ACC112 (cell line): ENCODE data around the gene CYTH1.

Experiments used
- H2AFZ ChIP-seq: fragments of 200-600 bp; sonication (generic); one replicate; pipeline ENCODE4 v1.6.0; 2017; ENCODE audit warnings: antibody characterized with exemption, low read length; ENCODE audit not compliant: unreplicated experiment
- H3K27ac ChIP-seq: fragments of 200-600 bp; sonication (generic); 2 replicates; pipeline ENCODE4 v1.5.1; 2014; ENCODE audit warnings: low read depth, mild to moderate bottlenecking, antibody characterized with exemption, low read length, moderate library complexity
- H3K27me3 ChIP-seq: fragments of 200-600 bp; sonication (generic); 2 replicates; pipeline ENCODE4 v1.6.1; 2014; ENCODE audit warnings: mild to moderate bottlenecking, antibody characterized with exemption, low read length, moderate library complexity, mixed read lengths; ENCODE audit not compliant: insufficient read depth
- H3K36me3 ChIP-seq: fragments of 200-600 bp; sonication (generic); 2 replicates; pipeline ENCODE4 v1.6.1; 2016; ENCODE audit warnings: mild to moderate bottlenecking, antibody characterized with exemption, low read length, moderate library complexity, mixed read lengths; ENCODE audit not compliant: insufficient read depth
- H3K4me1 ChIP-seq: fragments of 200-600 bp; sonication (generic); one replicate; pipeline ENCODE4 v1.6.1; 2016; ENCODE audit warnings: low read length, mixed read lengths; ENCODE audit not compliant: insufficient read depth, unreplicated experiment, control insufficient read depth
- H3K4me3 ChIP-seq: fragments of 200-600 bp; sonication (generic); 2 replicates; pipeline ENCODE4 v1.5.1; 2014; ENCODE audit warnings: mild to moderate bottlenecking, low read depth, low read length
- H3K79me2 ChIP-seq: fragments of 200-600 bp; sonication (generic); one replicate; pipeline ENCODE4 v1.6.0; 2016; ENCODE audit warnings: low read length; ENCODE audit not compliant: control insufficient read depth, unreplicated experiment, insufficient read depth

CYTH1 gene

DNA sequence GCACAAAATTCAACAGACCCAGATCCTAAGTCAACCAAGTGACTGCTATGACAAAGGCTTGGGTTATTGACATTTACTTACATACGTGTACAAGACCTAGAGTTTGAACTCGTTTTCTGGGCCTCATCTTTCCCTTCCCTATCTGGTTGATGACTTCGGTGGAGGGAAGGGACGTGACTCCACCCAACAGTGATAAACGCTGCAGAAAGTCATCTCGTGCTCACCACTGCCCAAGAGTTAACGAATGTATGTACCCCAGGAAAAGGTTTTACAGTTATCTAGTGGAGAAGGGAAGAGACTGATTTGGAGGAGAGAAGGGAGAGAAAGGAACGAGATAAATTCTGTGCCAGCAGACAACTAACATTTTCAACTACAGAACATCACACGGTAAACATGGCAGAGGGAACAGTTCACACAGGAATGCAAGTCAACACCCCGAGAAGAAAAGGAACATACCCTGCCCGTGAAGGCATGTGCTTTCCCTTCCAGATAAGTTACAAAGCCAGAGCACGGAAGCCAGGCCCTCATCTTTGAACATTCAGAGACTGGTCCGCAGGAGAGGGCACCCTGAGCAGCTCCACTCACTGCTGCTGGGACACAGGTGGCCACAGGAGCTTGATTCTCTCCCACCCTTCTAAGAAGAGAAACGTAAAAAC, 13.9 kb upstream of the CYTH1 start:
- Histone ChIP-seq H3K36me3 (peaks cover 23% of the 10 kb centered on the region; the same call in 1 of the 2 replicates), H3K4me1 (peaks cover 4% of the 10 kb centered on the region), H3K4me3 (no peak overlapping the region), H2AFZ (no peak overlapping the region), H3K79me2 (no peaks in the 10 kb centered on the region), H3K27me3 (no peaks in the 10 kb centered on the region), H3K27ac (no peak overlapping the region)

DNA sequence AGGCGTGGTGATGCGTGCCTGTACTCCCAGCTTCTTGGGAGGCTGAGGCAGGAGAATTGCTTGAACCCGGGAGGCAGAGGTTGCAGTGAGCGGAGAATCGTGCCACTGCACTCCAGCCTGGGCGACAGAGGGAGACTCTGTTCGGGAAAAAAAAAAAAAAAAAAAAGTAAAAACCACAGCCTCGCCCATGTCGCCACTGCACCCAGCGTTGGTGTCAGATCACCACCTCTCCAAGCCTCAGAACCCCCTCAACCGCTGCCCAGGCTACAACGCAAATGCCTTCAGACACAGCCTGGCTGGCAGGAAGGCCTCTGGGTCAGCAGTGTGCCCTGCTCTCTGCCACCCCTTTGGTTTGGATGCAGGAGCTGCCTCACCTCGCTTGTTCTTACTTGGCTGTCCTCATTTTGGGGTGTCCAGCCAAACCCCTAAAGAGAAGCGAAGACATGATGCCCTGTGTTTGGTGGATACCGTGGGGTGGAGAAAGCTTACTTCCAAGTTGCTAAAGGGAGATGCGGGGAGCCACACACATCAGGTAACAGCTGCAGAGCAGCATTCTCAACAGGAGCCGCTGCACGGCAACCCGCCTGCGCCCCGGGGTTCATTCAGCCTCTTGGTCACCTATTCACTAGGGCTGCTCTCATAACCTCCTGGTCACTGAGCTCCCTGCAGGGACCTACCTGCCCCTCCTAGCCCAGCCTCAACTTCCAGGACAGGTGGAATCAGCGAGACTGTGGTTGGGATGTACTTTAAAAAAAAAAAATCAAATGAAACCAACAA, 13.0 kb upstream of the CYTH1 start:
- Histone ChIP-seq H3K36me3 (peaks cover 23% of the 10 kb centered on the region; the same call in 1 of the 2 replicates), H3K27ac (no peak overlapping the region)

DNA sequence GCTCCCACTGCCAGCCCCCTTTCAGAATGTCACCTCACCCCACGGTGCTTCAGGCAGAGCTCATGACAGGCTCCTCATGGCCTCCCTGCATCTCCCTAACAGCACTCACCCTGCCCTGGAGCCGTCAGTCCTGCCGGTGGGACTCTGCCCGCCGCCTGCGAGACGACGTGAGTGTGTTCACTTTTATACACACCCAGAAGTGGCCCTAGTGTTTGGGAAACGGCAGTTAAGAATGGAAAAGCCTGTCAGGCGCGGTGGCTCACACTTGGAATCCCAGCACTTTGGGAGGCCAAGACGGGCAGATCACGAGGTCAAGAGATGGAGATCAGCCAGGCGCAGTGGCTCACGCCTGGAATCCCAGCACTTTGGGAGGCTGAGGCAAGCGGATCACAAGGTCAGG, 12.3 kb upstream of the CYTH1 start:
- Histone ChIP-seq H3K36me3 (peaks cover 23% of the 10 kb centered on the region; the same call in 1 of the 2 replicates), H3K4me3 (no peak overlapping the region), H3K79me2 (no peaks in the 10 kb centered on the region), H2AFZ (no peak overlapping the region), H3K27ac (no peak overlapping the region), H3K27me3 (no peaks in the 10 kb centered on the region), H3K4me1 (peaks cover 4% of the 10 kb centered on the region)

More for the DNA sequence above, 13.0 kb upstream of the CYTH1 start:
- no peak overlapping the region for H2AFZ ChIP-seq
- H3K79me2 ChIP-seq, result no peaks in the 10 kb centered on the region
- no peak overlapping the region for H3K4me3 ChIP-seq
- H3K27me3 ChIP-seq, result no peaks in the 10 kb centered on the region
- peaks cover 4% of the 10 kb centered on the region for H3K4me1 ChIP-seq

DNA sequence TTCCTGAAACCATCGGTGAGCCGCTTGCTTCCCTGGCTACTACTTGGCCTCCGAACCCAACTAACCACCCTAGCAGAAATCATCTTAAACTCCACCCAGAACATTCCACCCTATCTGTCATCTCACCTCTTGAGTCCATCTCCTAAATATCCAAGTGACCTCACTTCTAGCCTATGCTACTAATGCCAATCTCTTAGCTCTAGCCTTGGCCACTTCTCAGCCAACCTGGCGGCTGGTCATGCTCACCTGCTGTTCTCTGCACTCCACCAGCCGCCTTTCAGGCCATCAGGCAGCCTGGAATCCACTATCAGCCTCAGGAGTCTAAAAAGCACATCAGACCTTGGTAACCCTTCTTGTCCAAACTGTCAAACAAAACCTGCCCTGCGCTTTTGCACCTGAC, 11.9 kb upstream of the CYTH1 start:
- Histone ChIP-seq H2AFZ (no peak overlapping the region), H3K36me3 (peaks cover 23% of the 10 kb centered on the region; the same call in 1 of the 2 replicates), H3K4me1 (peaks cover 4% of the 10 kb centered on the region), H3K27me3 (no peaks in the 10 kb centered on the region), H3K79me2 (no peaks in the 10 kb centered on the region), H3K27ac (no peak overlapping the region), H3K4me3 (no peak overlapping the region)

DNA sequence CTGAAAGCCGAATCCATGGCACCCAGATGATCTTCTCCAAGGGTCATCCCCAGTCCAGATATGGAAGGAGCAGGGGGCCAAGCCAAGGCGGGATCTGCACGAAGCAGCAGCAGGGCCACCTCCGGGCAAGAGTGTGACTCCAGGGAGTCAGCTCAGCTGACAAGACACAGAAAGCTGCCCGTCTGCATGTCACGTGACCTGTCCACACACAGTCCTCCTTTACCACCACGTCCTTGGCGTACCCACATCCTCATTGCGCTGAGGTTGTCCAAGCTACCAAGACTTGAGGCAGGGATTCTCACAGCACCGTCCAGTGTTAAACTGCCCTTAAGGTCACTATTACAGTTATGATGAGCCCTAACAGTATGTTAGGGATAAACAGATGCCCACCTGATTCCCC, 11.3 kb upstream of the CYTH1 start:
- Histone ChIP-seq H3K27ac (no peak overlapping the region), H3K36me3 (peaks cover 23% of the 10 kb centered on the region; the same call in 1 of the 2 replicates), H3K4me3 (no peak overlapping the region)

DNA sequence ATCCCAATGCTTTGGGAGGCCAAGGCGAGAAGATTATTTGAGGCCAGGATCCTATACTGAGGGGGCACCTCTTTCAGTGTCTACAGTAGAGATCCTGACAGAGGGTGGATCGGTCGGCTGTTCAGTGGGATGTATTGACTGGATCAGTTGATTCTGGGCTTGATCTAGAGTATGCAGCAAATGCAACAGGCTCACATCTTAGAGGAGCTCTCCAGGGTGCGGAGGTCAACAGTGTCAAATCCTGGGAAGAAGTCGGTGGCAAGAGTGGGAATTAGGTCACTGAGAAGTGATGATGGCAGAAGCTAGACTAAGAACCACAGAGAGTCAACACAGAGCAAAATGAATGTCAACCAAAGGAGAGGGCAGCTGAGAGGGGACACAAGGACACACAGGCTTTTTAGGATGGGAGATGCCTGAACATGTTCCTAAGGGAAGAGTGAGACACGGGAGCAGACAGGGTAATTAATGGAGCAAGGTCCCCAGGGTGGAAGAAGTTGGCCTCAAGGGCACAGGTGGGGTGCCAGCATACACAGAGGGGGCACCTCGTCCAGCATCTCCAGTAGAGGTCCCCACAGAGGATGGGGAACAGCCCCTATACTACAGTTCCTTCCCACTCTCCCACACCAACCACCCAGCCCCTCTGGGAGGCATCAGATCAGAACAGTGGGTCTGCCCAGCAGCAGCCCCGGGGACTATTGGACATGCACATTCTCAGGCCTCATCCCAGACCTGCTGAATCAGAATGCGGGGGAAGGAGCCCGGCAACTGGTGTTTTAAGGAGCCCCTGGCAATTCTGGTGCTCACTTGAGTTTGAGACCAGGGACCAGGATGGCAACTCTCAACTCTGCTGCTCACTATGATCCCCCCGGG, 10.0 kb upstream of the CYTH1 start:
- H3K4me3 ChIP-seq, result no peak overlapping the region
- no peak overlapping the region for H3K27ac ChIP-seq
- no peak overlapping the region for H2AFZ ChIP-seq
- H3K36me3 ChIP-seq, result peaks cover 16% of the 10 kb centered on the region; the same call in 1 of the 2 replicates
- H3K4me1 ChIP-seq, result peaks cover 4% of the 10 kb centered on the region
- no peaks in the 10 kb centered on the region for H3K79me2 ChIP-seq
- no peaks in the 10 kb centered on the region for H3K27me3 ChIP-seq

More for the DNA sequence above, 11.3 kb upstream of the CYTH1 start:
- Histone ChIP-seq H3K4me1 (peaks cover 4% of the 10 kb centered on the region), H3K27me3 (no peaks in the 10 kb centered on the region), H2AFZ (no peak overlapping the region), H3K79me2 (no peaks in the 10 kb centered on the region)

DNA sequence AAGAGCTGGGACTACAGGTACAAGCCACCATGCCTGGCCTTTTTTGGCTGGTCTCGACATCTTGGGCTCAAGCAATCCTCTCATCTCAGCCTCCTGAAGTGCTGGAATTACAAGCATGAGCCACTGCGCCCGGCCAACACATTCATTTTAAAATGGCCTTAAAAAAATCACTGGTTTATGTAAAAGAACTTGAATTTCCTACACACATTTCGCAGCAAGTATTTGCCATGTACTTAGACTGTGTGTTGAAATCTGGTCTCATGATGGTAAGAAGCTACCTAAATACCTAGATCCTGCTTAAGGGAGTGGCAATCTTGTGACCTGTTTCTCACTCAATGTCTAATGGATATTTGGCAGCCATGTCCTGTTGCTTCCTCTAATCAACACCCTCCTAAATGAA, 8.5 kb upstream of the CYTH1 start:
- H2AFZ ChIP-seq, result no peak overlapping the region
- H3K27ac ChIP-seq, result no peak overlapping the region
- no peaks in the 10 kb centered on the region for H3K27me3 ChIP-seq
- no peaks in the 10 kb centered on the region for H3K79me2 ChIP-seq
- 0 out of 2 replicates have a peak, but pooled peaks cover 4% of the 10 kb centered on the region for H3K36me3 ChIP-seq
- H3K4me3 ChIP-seq, result no peak overlapping the region
- H3K4me1 ChIP-seq, result peaks cover 4% of the 10 kb centered on the region

DNA sequence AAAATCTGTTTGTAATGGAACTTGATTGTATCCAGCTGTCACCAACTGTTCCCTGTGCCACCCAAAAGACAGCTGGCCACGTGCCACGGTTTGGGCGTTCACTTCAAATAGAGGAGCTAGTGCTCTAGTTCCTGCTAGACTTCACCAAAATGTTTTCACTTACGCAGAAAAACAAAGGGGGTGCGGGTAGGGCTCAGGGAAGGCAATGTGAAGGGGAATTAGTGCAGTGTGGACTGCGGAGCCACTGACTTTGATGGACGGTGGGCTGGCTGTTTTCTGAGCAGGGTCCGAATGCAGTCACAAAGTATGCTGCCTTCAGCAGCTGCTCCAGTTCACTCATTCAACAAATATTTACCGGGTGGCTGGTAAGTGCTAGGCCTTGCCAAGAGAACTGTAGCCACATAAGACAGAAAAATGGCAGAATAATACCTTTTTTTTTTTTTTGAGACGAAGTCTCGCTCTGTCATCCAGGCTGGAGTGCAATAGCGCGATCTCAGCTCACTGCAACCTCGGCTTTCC, 7.6 kb upstream of the CYTH1 start:
- Histone ChIP-seq H3K27me3 (no peaks in the 10 kb centered on the region), H3K27ac (no peak overlapping the region), H3K4me1 (peaks cover 4% of the 10 kb centered on the region), H2AFZ (no peak overlapping the region), H3K36me3 (0 out of 2 replicates have a peak, but pooled peaks cover 4% of the 10 kb centered on the region), H3K4me3 (no peak overlapping the region), H3K79me2 (no peaks in the 10 kb centered on the region)

DNA sequence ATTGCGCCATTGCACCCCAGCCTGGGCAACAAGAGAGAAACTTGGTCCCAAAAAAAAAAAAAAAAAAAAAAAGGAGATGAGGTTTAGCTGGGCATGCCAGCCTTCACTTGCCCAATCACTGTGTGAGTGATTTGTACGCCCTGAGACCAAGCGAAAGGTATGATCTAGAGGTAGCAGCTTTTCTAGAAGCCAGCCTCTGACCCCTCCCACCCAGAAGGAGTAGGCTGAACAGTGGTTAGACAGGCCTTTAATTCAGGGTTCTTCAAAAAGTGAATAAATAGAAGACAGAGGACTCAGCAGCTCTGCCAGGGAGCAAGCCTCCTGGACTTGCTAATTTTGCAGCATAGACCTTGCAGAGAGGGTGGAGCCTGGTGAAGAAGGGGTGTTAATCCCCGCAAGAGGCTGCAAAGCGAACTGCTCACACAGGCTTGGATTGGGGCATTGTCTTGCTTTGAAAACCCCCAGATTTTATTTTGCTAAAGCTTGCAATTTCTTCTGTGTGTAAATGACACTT, 7.1 kb upstream of the CYTH1 start:
- Histone ChIP-seq H3K27ac (no peak overlapping the region), H3K4me1 (peaks cover 4% of the 10 kb centered on the region), H3K27me3 (no peaks in the 10 kb centered on the region), H3K4me3 (no peak overlapping the region), H3K79me2 (no peaks in the 10 kb centered on the region), H3K36me3 (0 out of 2 replicates have a peak, but pooled peaks cover 2% of the 10 kb centered on the region), H2AFZ (no peak overlapping the region)

DNA sequence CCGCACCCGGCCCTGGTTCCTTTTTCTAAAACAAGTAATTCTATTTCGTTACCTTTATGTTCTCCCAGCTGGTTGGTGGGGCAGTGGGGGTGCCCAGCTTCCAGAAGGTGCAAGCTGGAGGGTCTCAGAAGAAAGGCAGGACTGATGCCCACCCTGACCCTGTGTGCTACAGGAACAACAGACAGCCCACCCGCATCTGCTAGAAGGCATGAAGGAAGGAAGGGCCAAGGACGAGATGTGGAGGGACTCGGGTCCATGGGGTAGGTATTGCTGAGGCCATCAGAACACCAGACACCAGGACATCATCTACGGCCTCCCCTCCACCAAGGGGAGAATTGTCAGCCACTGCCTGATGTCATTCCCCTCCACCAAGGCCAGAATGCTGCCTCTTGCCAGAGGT, 6.4 kb upstream of the CYTH1 start:
- Histone ChIP-seq H3K4me3 (no peak overlapping the region), H3K4me1 (peaks cover 4% of the 10 kb centered on the region), H3K27me3 (no peaks in the 10 kb centered on the region), H2AFZ (no peak overlapping the region), H3K79me2 (no peaks in the 10 kb centered on the region), H3K27ac (no peak overlapping the region), H3K36me3 (no peaks in the 10 kb centered on the region)
